ENCODE data around the gene VEGFB. TPM values are rescaled to one million over a fixed set of nuclear protein-coding genes. Genes with fewer than 3 reads are reported as not detected.

The VEGFB gene
- total RNA-seq, 1 donor from 2014 or later, result 13.1 TPM

Other genes starting within 250 kb of the VEGFB start
- 44.9 and 49.4 TPM in 2 replicates for gene OTUB1, start 248.1 kb upstream of the VEGFB start, total RNA-seq
- 0.18 and 0.28 TPM in 2 replicates for gene FLRT1, start 198.7 kb upstream of the VEGFB start, total RNA-seq
- gene MACROD1, start 68.5 kb upstream of the VEGFB start, total RNA-seq, result 15.9 and 17.7 TPM in 2 replicates
- 91.6 and 122 TPM in 2 replicates for gene STIP1, start 48.4 kb upstream of the VEGFB start, total RNA-seq
- gene FERMT3, start 27.9 kb upstream of the VEGFB start, total RNA-seq, result 1.4 and 2.0 TPM in 2 replicates
- 40.5 and 40.7 TPM in 2 replicates for gene TRPT1, start 8.4 kb upstream of the VEGFB start, total RNA-seq
- 48.2 and 52.0 TPM in 2 replicates for gene NUDT22, start 8.3 kb upstream of the VEGFB start, total RNA-seq
- 8.2 and 13.0 TPM in 2 replicates for gene DNAJC4, start 4.0 kb upstream of the VEGFB start, total RNA-seq
- 97.4 and 139 TPM in 2 replicates for gene FKBP2, start 6.5 kb downstream of the VEGFB start, total RNA-seq
- 115 and 130 TPM in 2 replicates for gene PPP1R14B, start 12.4 kb downstream of the VEGFB start, total RNA-seq
- 23.8 and 31.5 TPM in 2 replicates for gene PLCB3, start 16.9 kb downstream of the VEGFB start, total RNA-seq
- gene BAD, start 50.1 kb downstream of the VEGFB start, total RNA-seq, result 53.1 and 58.2 TPM in 2 replicates
- 6.7 and 8.5 TPM in 2 replicates for gene GPR137, start 51.3 kb downstream of the VEGFB start, total RNA-seq
- not detected in 2 replicates for gene KCNK4, start 56.7 kb downstream of the VEGFB start, total RNA-seq
- not detected in 2 replicates for gene CATSPERZ, start 65.8 kb downstream of the VEGFB start, total RNA-seq
- gene ESRRA, start 70.9 kb downstream of the VEGFB start, total RNA-seq, result 22.3 and 26.5 TPM in 2 replicates
- 240 and 298 TPM in 2 replicates for gene TRMT112, start 83.0 kb downstream of the VEGFB start, total RNA-seq
- gene PRDX5, start 83.5 kb downstream of the VEGFB start, total RNA-seq, result 402 and 434 TPM in 2 replicates
- 1.6 and 1.7 TPM in 2 replicates for gene CCDC88B, start 105.6 kb downstream of the VEGFB start, total RNA-seq
- gene RPS6KA4, start 124.6 kb downstream of the VEGFB start, total RNA-seq, result 24.7 and 28.3 TPM in 2 replicates

Data from smooth muscle cell of bladder (primary cell).